Measurements from ENCODE around the gene CD2BP2. TPM values are rescaled to one million over a fixed set of nuclear protein-coding genes. Genes with fewer than 3 reads are reported as not detected.

The CD2BP2 gene
- total and polyA plus RNA-seq, 2 of the 8 experiments (the other 6 are each of a cell fraction or from before 2014, with no cell fraction given), result 22.4 to 55.3 TPM

GRCh38 chr16:30379158-30379783, 24.2 kb upstream of the CD2BP2 start:
- Histone ChIP-seq H2BK12ac (ENCODE audit: low read depth, low read length) (no peak overlapping the region), H3K4me3 (ENCODE audit: extremely low read depth in 1 of 4, insufficient read depth in 2 of 4, low read depth in 3 of 4, low read length in 4 of 4) (peak overlapping the region; percentile 70 to 88 (median 82)), H2AK5ac (ENCODE audit: low read depth, low read length) (no peak overlapping the region), H3K36me3 (ENCODE audit: control insufficient read depth in 2 of 4, insufficient read depth in 4 of 4, low read length in 3 of 4) (no peaks in the 10 kb centered on the region), H4K91ac (replicated peaks; ENCODE audit: insufficient read length, low read length) (peak overlapping the region; percentile 25), H2BK120ac (replicated peaks; ENCODE audit: low read depth, low read length) (no peak overlapping the region), H3K23ac (ENCODE audit: insufficient read length) (no peak overlapping the region), H3K27ac (ENCODE audit: low read depth, low read length) (peak overlapping the region; percentile 60), H3K4me2 (ENCODE audit: insufficient read depth in 1 of 2, low read depth in 2 of 2, low read length in 2 of 2) (peak overlapping the region; percentile 80 to 98), H3K27me3 (replicated peaks in 1 of 4; ENCODE audit: control insufficient read depth in 3 of 4, extremely low read depth in 1 of 4, insufficient read depth in 3 of 4, low read length in 3 of 4) (no peaks in the 10 kb centered on the region), H4K5ac (ENCODE audit: insufficient read length, low read depth, low read length) (peak overlapping the region; percentile 57), H3K9ac (replicated peaks in 1 of 4; ENCODE audit: extremely low read depth in 1 of 4, low read depth in 3 of 4, low read length in 3 of 4) (peak overlapping the region in 3 of 4 experiments; percentile 47 to 69 (median 51); a peak in 6 of 7 replicates), H2BK15ac (ENCODE audit: low read length) (no peak overlapping the region), H3K56ac (replicated peaks; ENCODE audit: insufficient read length, low read depth, low read length) (peak overlapping the region; percentile 50), H3K79me2 (ENCODE audit: control insufficient read depth in 1 of 2, insufficient read depth in 2 of 2, low read length in 2 of 2) (no peaks in the 10 kb centered on the region), H3K4ac (replicated peaks; ENCODE audit: insufficient read length, low read depth, low read length) (peak overlapping the region; percentile 85), H4K8ac (ENCODE audit: extremely low read depth, insufficient read depth, low read length) (peak overlapping the region; percentile 74; the same call in 1 of the 2 replicates), H4K20me1 (replicated peaks in 1 of 2; ENCODE audit: control insufficient read depth in 1 of 2, insufficient read depth in 2 of 2, low read length in 2 of 2) (no peaks in the 10 kb centered on the region), H3K79me1 (ENCODE audit: low read depth, low read length) (no peaks in the 10 kb centered on the region), H3K18ac (ENCODE audit: extremely low read depth, low read length) (peak overlapping the region; percentile 99), H2BK20ac (ENCODE audit: low read length) (no peak overlapping the region), H2BK5ac (ENCODE audit: low read depth, low read length) (peak overlapping the region; percentile 60), H2AFZ (ENCODE audit: low read length) (peak overlapping the region; percentile 48; the same call in 1 of the 2 replicates), H3K14ac (ENCODE audit: insufficient read length) (no peak overlapping the region), H3K9me3 (ENCODE audit: insufficient read depth in 2 of 2, low read depth in 1 of 2, low read length in 1 of 2) (no peaks in the 10 kb centered on the region), H3K23me2 (ENCODE audit: low read depth, low read length) (peaks cover 10% of the 10 kb centered on the region), H3K4me1 (replicated peaks in 1 of 4; ENCODE audit: control insufficient read depth in 3 of 4, insufficient read depth in 4 of 4, low read length in 3 of 4) (peaks cover 0 to 9% (median 5%) of the 10 kb centered on the region in 4 experiments; a peak in 5 of 7 replicates)
- ChIA-PET CTCF (ENCODE audit: partially characterized antibody) (interaction anchor here (0.9 to 1.6 kb wide), 3 partner anchors 12 to 146 kb away, joined by 3 to 6 read pairs (median 3); no protein-coding TSS in a partner anchor), POLR2A (ENCODE audit: partially characterized antibody) (interaction anchor here (0.7 to 13.6 kb wide), 2 partner anchors 18 to 278 kb away, joined by 4 to 151 read pairs; partner anchors contain the start of gene ZNF48)
- FAIRE-seq (no peak), DNase-seq (ENCODE audit: low read depth in 1 of 2, low spot score in 2 of 2) (no peak)
- WGBS, 2 experiments (ENCODE audit: extremely low coverage in 1 of 2, insufficient coverage in 1 of 2, insufficient read length in 1 of 2, insufficient replicate concordance in 2 of 2, low coverage in 1 of 2, low lambda C conversion rate in 2 of 2, missing lambda C conversion rate in 1 of 2), result 11% methylated on average over 22 of the region's 27 CpGs; no CpG with 5 or more reads in 1 of the 2 experiments
- TF ChIP-seq JUN (IDR thresholded peaks at IDR 0.05; ENCODE audit: low read depth, low read length) (no peak), POLR2A (IDR thresholded peaks at IDR 0.05; ENCODE audit: control extremely low read depth in 1 of 2, low read depth in 2 of 2, low read length in 2 of 2) (0 out of 3 replicates have a peak, but pooled peaks of 1 of the 2 experiments have one; percentile 7), POLR2AphosphoS5 (IDR thresholded peaks at IDR 0.05; ENCODE audit: low read depth, low read length) (0 out of 2 replicates have a peak, but pooled peaks have one; percentile 4)

Measured in H1 (cell line).